IMR-90 (cell line): ENCODE results near the gene PNRC2. TPM values are rescaled to one million over a fixed set of nuclear protein-coding genes. Genes with fewer than 3 reads are reported as not detected.

Experiments used
- ATAC-seq: fragments of 200-7000 bp; cut with Tn5 transposase; 2 replicates; pipeline ENCODE4 v1.9.1; 2020; ENCODE audit warnings: low read depth, mild to moderate bottlenecking, moderate library complexity
- BruUV-seq: library from RNA; stranded (reverse); fragments of 400-500 nt; replicated peaks from 2 replicates; lab custom pipeline; 2021; lab: Mats Ljungman, UMichigan
- CTCF ChIA-PET: fragments of 300-600 bp; formaldehyde crosslinking; extraction: SDS; loops from one replicate; lab custom pipeline; 2021; ENCODE audit warnings: antibody characterized with exemption; lab: Yijun Ruan, JAX
- POLR2A ChIA-PET: fragments of 300-600 bp; sonication (Branson Sonifier 250); formaldehyde crosslinking; loops from one replicate; lab custom pipeline; 2022; ENCODE audit warnings: antibody characterized with exemption; ENCODE audit not compliant: unreplicated experiment; lab: Charles Lee
- DNase-seq: peaks from one replicate; pipeline ENCODE4 v3.0.0; 2013
- H2AFZ ChIP-seq: replicated peaks from 2 replicates; pipeline ENCODE3; 2013; ENCODE audit warnings: low read length, mild to moderate bottlenecking; ENCODE audit not compliant: poor library complexity
- H2AK5ac ChIP-seq: 2 replicates; pipeline ENCODE4 v1.6.1; 2013; ENCODE audit warnings: low read depth, low read length, inconsistent platforms
- H2AK9ac ChIP-seq: replicated peaks from 2 replicates; pipeline ENCODE3; 2013; ENCODE audit warnings: mild to moderate bottlenecking, low read depth, low read length, moderate library complexity; ENCODE audit not compliant: poor library complexity
- H2BK120ac ChIP-seq: 2 replicates; pipeline ENCODE4 v1.6.1; 2013; ENCODE audit warnings: low read depth, low read length, inconsistent platforms
- H2BK15ac ChIP-seq: 3 replicates; pipeline ENCODE4 v1.6.1; 2013; ENCODE audit warnings: low read depth, low read length, inconsistent platforms
- H2BK20ac ChIP-seq: 2 replicates; pipeline ENCODE4 v1.6.1; 2013; ENCODE audit warnings: low read depth, mild to moderate bottlenecking, inconsistent platforms, low read length, moderate library complexity
- H2BK5ac ChIP-seq: 2 replicates; pipeline ENCODE4 v1.6.1; 2013; ENCODE audit warnings: mild to moderate bottlenecking, low read depth, low read length, inconsistent platforms; ENCODE audit not compliant: poor library complexity, severe bottlenecking
- H3K14ac ChIP-seq: replicated peaks from 2 replicates; pipeline ENCODE4 v1.6.1; 2013; ENCODE audit warnings: low read depth, low read length, inconsistent platforms
- H3K18ac ChIP-seq: 2 replicates; pipeline ENCODE4 v1.6.1; 2013; ENCODE audit warnings: low read depth, low read length, control low read depth
- H3K23ac ChIP-seq: 2 replicates; pipeline ENCODE4 v1.6.1; 2013; ENCODE audit warnings: low read depth, low read length, inconsistent platforms
- H3K27ac ChIP-seq: 2 replicates; pipeline ENCODE4 v1.5.1; 2013; ENCODE audit warnings: mild to moderate bottlenecking, control low read depth, low read length; ENCODE audit not compliant: insufficient read depth
- H3K27me3 ChIP-seq: 2 replicates; pipeline ENCODE4 v1.6.1; 2013; ENCODE audit warnings: low read length; ENCODE audit not compliant: control insufficient read depth, insufficient read depth
- H3K36me3 ChIP-seq: 2 replicates; pipeline ENCODE4 v1.6.1; 2013; ENCODE audit warnings: low read length, mixed read lengths; ENCODE audit not compliant: control insufficient read depth, insufficient read depth
- H3K4ac ChIP-seq: 2 replicates; pipeline ENCODE4 v1.6.1; 2013; ENCODE audit warnings: low read depth, low read length, inconsistent platforms
- H3K4me1 ChIP-seq: 2 replicates; pipeline ENCODE4 v1.6.1; 2013; ENCODE audit warnings: low read length, mixed read lengths; ENCODE audit not compliant: control insufficient read depth, insufficient read depth
- H3K4me2 ChIP-seq: 2 replicates; pipeline ENCODE4 v1.6.1; 2013; ENCODE audit warnings: low read depth, mild to moderate bottlenecking, control low read depth, low read length, moderate library complexity
- H3K4me3 ChIP-seq: 2 replicates; pipeline ENCODE4 v1.5.1; 2013; ENCODE audit warnings: low read depth, mild to moderate bottlenecking, control low read depth, low read length, moderate library complexity; ENCODE audit not compliant: insufficient read depth
- H3K56ac ChIP-seq: 2 replicates; pipeline ENCODE4 v1.6.1; 2013; ENCODE audit warnings: low read length, inconsistent platforms; ENCODE audit not compliant: insufficient read depth; ENCODE audit errors: extremely low read depth
- H3K79me1 ChIP-seq, 2 experiments: 2 replicates each; pipeline ENCODE4 v1.6.1; 2013; ENCODE audit warnings: low read length in 2 of 2, inconsistent platforms in 1 of 2, low read depth in 1 of 2
- H3K9ac ChIP-seq: 2 replicates; pipeline ENCODE4 v1.6.1; 2013; ENCODE audit warnings: low read depth, low read length, control low read depth
- H3K9me1 ChIP-seq: 2 replicates; pipeline ENCODE4 v1.6.1; 2013; ENCODE audit warnings: low read length, inconsistent platforms; ENCODE audit not compliant: insufficient read depth
- H3K9me3 ChIP-seq: 2 replicates; pipeline ENCODE4 v1.6.1; 2013; ENCODE audit warnings: low read length; ENCODE audit not compliant: control insufficient read depth, insufficient read depth
- H4K20me1 ChIP-seq: 2 replicates; pipeline ENCODE4 v1.6.1; 2013; ENCODE audit warnings: low read length, inconsistent platforms; ENCODE audit not compliant: insufficient read depth
- H4K5ac ChIP-seq: 2 replicates; pipeline ENCODE4 v1.6.1; 2013; ENCODE audit warnings: mild to moderate bottlenecking, low read depth, low read length, control low read depth
- H4K8ac ChIP-seq, 2 experiments: 2 replicates each; pipeline ENCODE4 v1.6.1; 2013; ENCODE audit warnings: low read depth in 2 of 2, low read length in 2 of 2, control low read depth in 1 of 2, inconsistent platforms in 1 of 2
- H4K91ac ChIP-seq: 2 replicates; pipeline ENCODE4 v1.6.1; 2013; ENCODE audit warnings: low read depth, low read length, inconsistent platforms; ENCODE audit not compliant: insufficient read depth
- CEBPB ChIP-seq: IDR thresholded peaks from 2 replicates; pipeline ENCODE4 v1.6.1; 2012; ENCODE audit warnings: low read depth, low read length, improper control_type of control experiment
- CHD1 ChIP-seq: IDR thresholded peaks from 2 replicates; pipeline ENCODE4 v1.6.1; 2012; ENCODE audit warnings: low read depth, low read length, improper control_type of control experiment
- MAFK ChIP-seq: IDR thresholded peaks from 2 replicates; pipeline ENCODE4 v1.6.1; 2012; ENCODE audit warnings: low read depth, low read length, improper control_type of control experiment
- MAZ ChIP-seq: IDR thresholded peaks from 2 replicates; pipeline ENCODE4 v1.6.1; 2012; ENCODE audit warnings: low read depth, mild to moderate bottlenecking, low read length, improper control_type of control experiment, moderate library complexity, borderline replicate concordance
- MXI1 ChIP-seq: IDR thresholded peaks from 2 replicates; pipeline ENCODE4 v1.6.1; 2012; ENCODE audit warnings: low read depth, mild to moderate bottlenecking, low read length, moderate library complexity, borderline replicate concordance
- NFE2L2 ChIP-seq: fragments of 150-350 bp; IDR thresholded peaks from 2 replicates; pipeline ENCODE4 v1.6.1; 2016; ENCODE audit warnings: low read depth, mild to moderate bottlenecking, low read length
- POLR2A ChIP-seq: IDR thresholded peaks from 2 replicates; pipeline ENCODE4 v1.6.1; 2012; ENCODE audit warnings: mild to moderate bottlenecking, low read depth, low read length
- RAD21 ChIP-seq: IDR thresholded peaks from 2 replicates; pipeline ENCODE4 v1.6.1; 2012; ENCODE audit warnings: low read length, improper control_type of control experiment
- RCOR1 ChIP-seq: IDR thresholded peaks from 2 replicates; pipeline ENCODE4 v1.6.1; 2012; ENCODE audit warnings: mild to moderate bottlenecking, low read length, improper control_type of control experiment; ENCODE audit not compliant: insufficient replicate concordance
- RFX5 ChIP-seq: IDR thresholded peaks from 2 replicates; pipeline ENCODE4 v1.8.0; 2012; ENCODE audit warnings: low read depth, mild to moderate bottlenecking, low read length, moderate library complexity
- WGBS, 2 experiments: methylation state at CpG; one replicate each; pipeline versions ENCODE4 v1.1.5 to v1.1.7; 2013; ENCODE audit warnings: missing lambda C conversion rate in 2 of 2; ENCODE audit not compliant: insufficient read length in 1 of 2; ENCODE audit errors: extremely low coverage in 2 of 2; 5-methylcytosine and 5-hydroxymethylcytosine counted together
- dilution Hi-C: fragments of 300-500 bp; cut with HindIII; formaldehyde crosslinking; loops from one replicate; pipeline ENCODE4 v1.14.3; 2018; ENCODE audit warnings: low sequenced_read_pairs; ENCODE audit not compliant: unreplicated experiment
- in situ Hi-C: fragments of 300-500 bp; cut with MboI; formaldehyde crosslinking; loops from 3 replicates; pipeline ENCODE4 v1.14.3; 2019; ENCODE audit warnings: low sequenced_read_pairs, inconsistent platforms, mixed read lengths
- intact Hi-C: fragments of 100-400 bp; cut with micrococcal nuclease; formaldehyde crosslinking; loops from 2 replicates; pipeline ENCODE4 v1.10.0; 2022
- polyA plus RNA-seq, 3 experiments: library from polyadenylated mRNA; depleted of rRNA; stranded (reverse); fragments of >200 nt; gene quantifications; 2 replicates each; pipeline ENCODE4 v1.2.3, GENCODE V29; 2012; ENCODE audit warnings: low replicate concordance in 1 of 3
- total RNA-seq: library from RNA; depleted of rRNA; stranded (reverse); fragments of >200 nt; gene quantifications from 2 replicates; pipeline ENCODE4 v1.2.3, GENCODE V29; 2012
- TF ChIP-seq, protein P1 (sequence below): fragments of 150-350 bp; IDR thresholded peaks from 2 replicates; pipeline ENCODE4 v1.6.1; 2017; ENCODE audit warnings: mild to moderate bottlenecking, antibody characterized with exemption, low read length, low read depth
- TF ChIP-seq, protein P2 (sequence below): conservative IDR thresholded peaks from 2 replicates; pipeline ENCODE4 v1.5.1; 2012; ENCODE audit warnings: mild to moderate bottlenecking, low read depth, low read length, improper control_type of control experiment
- TF ChIP-seq, protein P3 (sequence below): fragments of 150-350 bp; IDR thresholded peaks from 2 replicates; pipeline ENCODE4 v1.6.1; 2016; ENCODE audit warnings: low read depth, mild to moderate bottlenecking, low read length, moderate library complexity, borderline replicate concordance

The PNRC2 gene
- total and polyA plus RNA-seq, 2 of the 4 experiments (the other 2 are of a cell fraction), result 50.6 to 76.0 TPM

DNA sequence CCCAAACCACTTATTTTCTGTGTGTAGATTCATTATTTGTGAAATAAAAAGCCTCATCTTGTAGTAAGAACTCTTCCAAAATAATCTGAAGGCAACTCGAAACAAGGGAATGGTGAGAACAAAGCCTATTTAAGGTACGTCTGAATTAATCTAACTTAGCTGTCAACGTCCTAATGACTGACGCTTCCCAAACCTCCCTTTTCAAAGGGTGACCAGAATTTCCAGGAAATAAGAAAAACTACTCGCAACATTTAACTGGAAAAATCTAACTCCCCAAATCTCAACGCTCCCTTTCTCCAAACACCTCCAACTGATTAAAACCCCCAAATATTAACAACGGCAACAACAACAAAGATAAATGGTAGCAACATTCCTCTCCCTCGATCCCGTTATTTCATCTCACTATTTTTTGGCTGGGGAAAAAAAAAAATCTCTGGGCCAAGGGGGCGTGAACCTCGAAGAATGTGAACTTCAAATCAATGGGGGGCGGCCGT, 19.8 kb downstream of the PNRC2 start:
- BruUV-seq, result no TSS peak
- ChIA-PET POLR2A (interaction anchor here (1.0 kb wide), 1 partner anchor 20 kb away, joined by 4 read pairs; the partner anchor contains the start of gene PNRC2), CTCF (no interaction called here)
- H3K9me1 ChIP-seq, result peaks cover 14% of the 10 kb centered on the region
- peak overlapping the region; percentile 79; the same call in 1 of the 2 replicates for H3K23ac ChIP-seq
- peaks cover 40% of the 10 kb centered on the region for H4K20me1 ChIP-seq
- ATAC-seq, result no peak
- no peak overlapping the region for H2BK120ac ChIP-seq
- H3K56ac ChIP-seq, result peak overlapping the region; percentile 85
- DNase-seq, result no peak
- H3K36me3 ChIP-seq, result peaks cover 2% of the 10 kb centered on the region
- WGBS, 2 experiments, result no CpG with 5 or more reads among the region's 13 CpGs
- 0 out of 2 replicates have a peak overlapping the region, but pooled peaks have one; percentile 13 for H4K91ac ChIP-seq
- H2AFZ ChIP-seq, result peak overlapping the region; percentile 96
- H3K9ac ChIP-seq, result peak overlapping the region; percentile 96
- intact Hi-C loops, result loop anchor here (2.0 kb wide), 1 partner anchor 39 kb away; no protein-coding TSS in a partner anchor
- TF ChIP-seq, protein P1, sequence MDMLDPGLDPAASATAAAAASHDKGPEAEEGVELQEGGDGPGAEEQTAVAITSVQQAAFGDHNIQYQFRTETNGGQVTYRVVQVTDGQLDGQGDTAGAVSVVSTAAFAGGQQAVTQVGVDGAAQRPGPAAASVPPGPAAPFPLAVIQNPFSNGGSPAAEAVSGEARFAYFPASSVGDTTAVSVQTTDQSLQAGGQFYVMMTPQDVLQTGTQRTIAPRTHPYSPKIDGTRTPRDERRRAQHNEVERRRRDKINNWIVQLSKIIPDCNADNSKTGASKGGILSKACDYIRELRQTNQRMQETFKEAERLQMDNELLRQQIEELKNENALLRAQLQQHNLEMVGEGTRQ, result no peak
- TF ChIP-seq CEBPB (no peak), MAZ (no peak), POLR2A (no peak), CHD1 (no peak), RCOR1 (no peak), NFE2L2 (no peak), RFX5 (no peak), MXI1 (no peak), RAD21 (no peak), MAFK (no peak)
- TF ChIP-seq, protein P2, sequence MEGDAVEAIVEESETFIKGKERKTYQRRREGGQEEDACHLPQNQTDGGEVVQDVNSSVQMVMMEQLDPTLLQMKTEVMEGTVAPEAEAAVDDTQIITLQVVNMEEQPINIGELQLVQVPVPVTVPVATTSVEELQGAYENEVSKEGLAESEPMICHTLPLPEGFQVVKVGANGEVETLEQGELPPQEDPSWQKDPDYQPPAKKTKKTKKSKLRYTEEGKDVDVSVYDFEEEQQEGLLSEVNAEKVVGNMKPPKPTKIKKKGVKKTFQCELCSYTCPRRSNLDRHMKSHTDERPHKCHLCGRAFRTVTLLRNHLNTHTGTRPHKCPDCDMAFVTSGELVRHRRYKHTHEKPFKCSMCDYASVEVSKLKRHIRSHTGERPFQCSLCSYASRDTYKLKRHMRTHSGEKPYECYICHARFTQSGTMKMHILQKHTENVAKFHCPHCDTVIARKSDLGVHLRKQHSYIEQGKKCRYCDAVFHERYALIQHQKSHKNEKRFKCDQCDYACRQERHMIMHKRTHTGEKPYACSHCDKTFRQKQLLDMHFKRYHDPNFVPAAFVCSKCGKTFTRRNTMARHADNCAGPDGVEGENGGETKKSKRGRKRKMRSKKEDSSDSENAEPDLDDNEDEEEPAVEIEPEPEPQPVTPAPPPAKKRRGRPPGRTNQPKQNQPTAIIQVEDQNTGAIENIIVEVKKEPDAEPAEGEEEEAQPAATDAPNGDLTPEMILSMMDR, result no peak
- TF ChIP-seq, protein P3, sequence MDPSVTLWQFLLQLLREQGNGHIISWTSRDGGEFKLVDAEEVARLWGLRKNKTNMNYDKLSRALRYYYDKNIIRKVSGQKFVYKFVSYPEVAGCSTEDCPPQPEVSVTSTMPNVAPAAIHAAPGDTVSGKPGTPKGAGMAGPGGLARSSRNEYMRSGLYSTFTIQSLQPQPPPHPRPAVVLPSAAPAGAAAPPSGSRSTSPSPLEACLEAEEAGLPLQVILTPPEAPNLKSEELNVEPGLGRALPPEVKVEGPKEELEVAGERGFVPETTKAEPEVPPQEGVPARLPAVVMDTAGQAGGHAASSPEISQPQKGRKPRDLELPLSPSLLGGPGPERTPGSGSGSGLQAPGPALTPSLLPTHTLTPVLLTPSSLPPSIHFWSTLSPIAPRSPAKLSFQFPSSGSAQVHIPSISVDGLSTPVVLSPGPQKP, result no peak
- H3K4me3 ChIP-seq, result peak overlapping the region; percentile 86
- H2AK5ac ChIP-seq, result peak overlapping the region; percentile 3; the same call in 1 of the 2 replicates
- peaks cover 7% of the 10 kb centered on the region for H3K4me1 ChIP-seq
- H3K14ac ChIP-seq, result peak overlapping the region; percentile 97
- H2BK5ac ChIP-seq, result peak overlapping the region; percentile 95
- no peak overlapping the region for H2BK20ac ChIP-seq
- H3K18ac ChIP-seq, result peak overlapping the region; percentile 78
- H4K5ac ChIP-seq, result peak overlapping the region; percentile 42; the same call in 1 of the 2 replicates
- H3K4ac ChIP-seq, result peak overlapping the region; percentile 98; the same call in 1 of the 2 replicates
- H3K4me2 ChIP-seq, result peak overlapping the region; percentile 99
- no peaks in the 10 kb centered on the region for H3K27me3 ChIP-seq
- in situ Hi-C loops, result loop anchor here (5.0 kb wide), 1 partner anchor 43 kb away; no protein-coding TSS in a partner anchor
- dilution Hi-C loops, result no loop called here
- peak overlapping the region; percentile 98 for H2AK9ac ChIP-seq
- peaks cover 0 to 13% of the 10 kb centered on the region in 2 experiments; a peak in 1 of 4 replicates for H3K79me1 ChIP-seq
- H2BK15ac ChIP-seq, result no peak overlapping the region
- peak overlapping the region; percentile 23 to 59; a peak in 3 of 4 replicates for H4K8ac ChIP-seq
- H3K27ac ChIP-seq, result peak overlapping the region; percentile 98
- no peaks in the 10 kb centered on the region for H3K9me3 ChIP-seq
